Activated T-cell treated with anti-CD3 and anti-CD28 coated beads, Interleukin-2, amount 50 U/mL, for 4 hours (primary cell): Measurements from ENCODE around the gene OR5K4. TPM values are rescaled to one million over a fixed set of nuclear protein-coding genes. Genes with fewer than 3 reads are reported as not detected.

Experiments used
- ATAC-seq, 2 donors: fragments of 200-7000 bp; cut with Tn5 transposase; one replicate each; pipeline ENCODE4 v1.10.0; 2021
- DNase-seq: peaks from one replicate; pipeline ENCODE4 v3.0.0-alpha.2; 2020
- H3K27me3 Mint-ChIP-seq: one replicate; pipeline ENCODE4 v1.8.0; 2021; ENCODE audit warnings: low read depth, mixed read lengths
- H3K36me3 Mint-ChIP-seq: one replicate; pipeline ENCODE4 v1.8.0; 2022; ENCODE audit warnings: mixed read lengths; ENCODE audit not compliant: insufficient read depth
- H3K4me1 Mint-ChIP-seq: one replicate; pipeline ENCODE4 v1.8.0; 2021; ENCODE audit warnings: low read depth, mixed read lengths
- H3K4me3 Mint-ChIP-seq: one replicate; pipeline ENCODE4 v1.8.0; 2021; ENCODE audit warnings: mild to moderate bottlenecking, moderate library complexity, mixed read lengths
- H3K9me3 Mint-ChIP-seq: one replicate; pipeline ENCODE4 v1.8.0; 2021; ENCODE audit warnings: mixed read lengths
- total RNA-seq, 3 donors: library from RNA; stranded (reverse); gene quantifications; one replicate each; pipeline ENCODE4 v1.2.1, GENCODE V29; 2021

OR5K4 gene
- total RNA-seq, 3 donors from 2014 or later, result not detected

DNA sequence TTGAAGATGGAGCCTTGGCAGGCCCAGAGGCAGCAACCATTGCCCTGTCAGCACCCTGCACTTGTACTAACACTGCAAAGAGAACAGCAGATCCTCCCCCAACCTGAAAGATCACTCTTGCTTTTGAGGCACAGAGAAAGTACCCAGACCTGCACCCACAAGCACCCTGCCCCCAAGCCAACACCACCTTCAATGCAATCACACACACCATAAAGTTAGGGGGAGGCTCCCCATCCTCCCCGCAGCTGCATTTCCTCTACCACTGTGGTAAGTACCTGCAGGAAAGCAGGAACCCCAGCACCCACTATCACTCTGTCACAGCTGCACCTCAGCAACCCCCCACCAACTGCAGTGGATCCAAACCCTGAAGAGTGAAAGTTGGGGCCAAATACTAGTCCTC is 48.9 kb downstream of the OR5K4 start:
- ATAC-seq (no peak), DNase-seq (no peak)
- no peak overlapping the region for H3K4me3 Mint-ChIP-seq
- H3K27me3 Mint-ChIP-seq, result peaks cover 2% of the 10 kb centered on the region
- H3K36me3 Mint-ChIP-seq, result peaks cover 4% of the 10 kb centered on the region
- no peaks in the 10 kb centered on the region for H3K4me1 Mint-ChIP-seq
- H3K9me3 Mint-ChIP-seq, result peaks cover 54% of the 10 kb centered on the region

DNA sequence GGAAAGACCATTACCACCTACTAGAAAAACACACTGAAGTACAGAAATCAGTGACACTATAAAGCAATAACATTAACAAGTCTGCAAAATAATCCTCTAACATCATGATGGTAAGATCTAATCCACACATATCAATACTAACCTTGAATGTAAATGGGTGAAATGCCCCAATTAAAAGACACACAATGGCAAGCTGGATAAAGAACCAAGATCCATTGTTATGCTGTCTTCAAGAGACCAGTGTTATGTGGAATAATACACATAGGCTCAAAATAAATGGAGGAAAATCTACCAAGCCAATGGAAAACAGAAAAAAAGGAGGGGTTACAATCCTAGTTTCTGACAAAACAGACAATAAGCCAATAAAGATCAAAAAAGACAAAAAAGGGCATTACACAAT is 50.4 kb downstream of the OR5K4 start:
- Mint-ChIP-seq H3K4me1 (no peaks in the 10 kb centered on the region), H3K9me3 (peaks cover 50% of the 10 kb centered on the region), H3K36me3 (peaks cover 5% of the 10 kb centered on the region), H3K4me3 (no peak overlapping the region), H3K27me3 (peaks cover 2% of the 10 kb centered on the region)
- DNase-seq (no peak), ATAC-seq (no peak)

Other genes with a start within 250 kb of the OR5K4 start
- gene OR5H1, start 223.1 kb upstream of the OR5K4 start, total RNA-seq, result not detected
- not detected for gene OR5H14, start 206.4 kb upstream of the OR5K4 start, total RNA-seq
- gene OR5H15, start 187.2 kb upstream of the OR5K4 start, total RNA-seq, result not detected
- not detected for gene OR5H6, start 89.6 kb upstream of the OR5K4 start, total RNA-seq
- not detected for gene OR5H2, start 71.3 kb upstream of the OR5K4 start, total RNA-seq
- not detected for gene OR5K3, start 36.8 kb downstream of the OR5K4 start, total RNA-seq
- gene OR5K1, start 109.3 kb downstream of the OR5K4 start, total RNA-seq, result not detected
- gene OR5K2, start 143.8 kb downstream of the OR5K4 start, total RNA-seq, result not detected
- gene CLDND1, start 169.0 kb downstream of the OR5K4 start, total RNA-seq, result 100 to 1,000 TPM; 222 to 249 (median 241) TPM
- gene GPR15, start 178.1 kb downstream of the OR5K4 start, total RNA-seq, result 1 to 10 TPM; 1.4 to 2.0 (median 1.5) TPM
- gene CPOX, start 239.8 kb downstream of the OR5K4 start, total RNA-seq, result 10 to 100 TPM; 46.0 to 50.0 (median 48.5) TPM